Common myeloid progenitor, CD34-positive (primary cell): Measurements from ENCODE around the gene IFI6.
"Not testable (repeated sequence)": the region's sequence is repeated elsewhere in the genome, so short reads cannot be mapped to it uniquely, and the experiment has no call there.

Experiments
- CTCF ChIA-PET: fragments of 350-600 bp; sonication (Branson Sonifier 250); formaldehyde crosslinking; loops from one replicate; lab custom pipeline; 2021; ENCODE audit warnings: antibody characterized with exemption; lab: Charles Lee
- POLR2A ChIA-PET: fragments of 350-600 bp; sonication (Branson Sonifier 250); formaldehyde crosslinking; loops from one replicate; lab custom pipeline; 2021; ENCODE audit warnings: antibody characterized with exemption; lab: Charles Lee
- DNase-seq, 3 donors: peaks; one replicate each; pipeline versions ENCODE4 v3.0.0 to v3.0.0-alpha.2; 2013
- H3K27ac ChIP-seq, 2 experiments: 1 replicate in 1 of 2; 2 replicates in 1 of 2; pipeline ENCODE4 v1.7.0; 2013; ENCODE audit warnings: inconsistent platforms in 2 of 2, low read length in 2 of 2, mild to moderate bottlenecking in 2 of 2, low read depth in 1 of 2, moderate library complexity in 1 of 2; ENCODE audit not compliant: severe bottlenecking in 2 of 2, insufficient read depth in 1 of 2, poor library complexity in 1 of 2
- H3K27me3 ChIP-seq, 5 experiments: replicated peaks in 2 of 5; 1 replicate in 3 of 5; 2 replicates in 2 of 5; pipeline versions ENCODE4 v1.6.1 to v1.7.0; 2013; ENCODE audit warnings: low read length in 4 of 5, mild to moderate bottlenecking in 2 of 5, moderate library complexity in 2 of 5, inconsistent platforms in 1 of 5; ENCODE audit not compliant: insufficient read depth in 5 of 5, control insufficient read depth in 4 of 5
- H3K36me3 ChIP-seq, 4 experiments: 1 replicate in 2 of 4; 2 replicates in 2 of 4; pipeline versions ENCODE4 v1.6.1 to v1.7.0; 2013; ENCODE audit warnings: low read length in 3 of 4, control low read depth in 1 of 4, mild to moderate bottlenecking in 1 of 4; ENCODE audit not compliant: control insufficient read depth in 4 of 4, insufficient read depth in 4 of 4
- H3K4me1 ChIP-seq, 4 experiments: 1 replicate in 3 of 4; 2 replicates in 1 of 4; pipeline versions ENCODE4 v1.6.1 to v1.7.1; 2013; ENCODE audit warnings: low read length in 3 of 4, mild to moderate bottlenecking in 3 of 4, control low read depth in 1 of 4, inconsistent platforms in 1 of 4, moderate library complexity in 1 of 4; ENCODE audit not compliant: control insufficient read depth in 4 of 4, insufficient read depth in 4 of 4; ENCODE audit errors: control extremely low read depth in 1 of 4
- H3K4me3 ChIP-seq, 7 experiments: 1 replicate in 4 of 7; 2 replicates in 3 of 7; pipeline versions ENCODE4 v1.5.1 to v1.7.0; 2013; ENCODE audit warnings: mild to moderate bottlenecking in 7 of 7, low read length in 6 of 7, moderate library complexity in 6 of 7, inconsistent platforms in 2 of 7, low read depth in 2 of 7, control low read depth in 1 of 7; ENCODE audit not compliant: insufficient read depth in 4 of 7, control insufficient read depth in 1 of 7; ENCODE audit errors: extremely low read depth in 1 of 7
- H3K9me3 ChIP-seq, 5 experiments: 1 replicate in 4 of 5; 2 replicates in 1 of 5; pipeline versions ENCODE4 v1.6.1 to v1.7.1; 2013; ENCODE audit warnings: low read length in 4 of 5, mild to moderate bottlenecking in 2 of 5, inconsistent platforms in 1 of 5, low read depth in 1 of 5, moderate library complexity in 1 of 5; ENCODE audit not compliant: control insufficient read depth in 4 of 5, insufficient read depth in 2 of 5; ENCODE audit errors: control extremely low read depth in 1 of 5
- WGBS: methylation state at CpG from one replicate; pipeline ENCODE4 v1.1.5; 2013; ENCODE audit not compliant: insufficient coverage; 5-methylcytosine and 5-hydroxymethylcytosine counted together

The IFI6 gene

DNA sequence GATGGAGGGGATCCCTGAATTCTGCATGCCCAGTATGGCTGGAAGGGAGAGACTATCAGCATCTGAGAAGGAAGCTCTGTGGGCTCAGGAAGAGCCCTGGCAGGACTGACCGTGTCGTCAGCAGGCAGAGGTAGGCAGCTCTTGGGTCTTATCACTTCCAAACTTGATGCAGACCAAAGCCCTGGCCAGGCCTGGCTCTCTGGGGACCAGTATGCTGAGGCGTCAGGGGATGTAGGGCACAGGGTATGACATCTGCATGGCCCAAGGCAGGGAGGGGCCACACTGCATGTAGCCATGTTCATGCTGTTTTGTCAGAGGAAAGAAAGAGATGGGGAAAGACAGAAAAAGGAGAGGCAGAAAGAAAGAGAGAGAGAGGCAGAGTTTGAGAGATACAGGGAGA is 43.3 kb downstream of the IFI6 start:
- Histone ChIP-seq H3K36me3 (no peaks in the 10 kb centered on the region), H3K9me3 (no peaks in the 10 kb centered on the region), H3K4me3 (no peak overlapping the region), H3K27me3 (no peaks in the 10 kb centered on the region), H3K4me1 (peaks cover 36 to 91% (median 75%) of the 10 kb centered on the region in 4 experiments), H3K27ac (no peak overlapping the region)
- no peak for DNase-seq
- ChIA-PET CTCF (interaction anchor here (0.8 to 22.9 kb wide), 5 partner anchors 16 to 263 kb away, joined by 3 to 297 read pairs (median 5); partner anchors contain the start of genes AHDC1 and MAP3K6), POLR2A (interaction anchor here (2.6 kb wide), 1 partner anchor 10 kb away, joined by 8 read pairs; no protein-coding TSS in a partner anchor)
- 100% methylated on average over 1 of the region's 3 CpGs for WGBS

DNA sequence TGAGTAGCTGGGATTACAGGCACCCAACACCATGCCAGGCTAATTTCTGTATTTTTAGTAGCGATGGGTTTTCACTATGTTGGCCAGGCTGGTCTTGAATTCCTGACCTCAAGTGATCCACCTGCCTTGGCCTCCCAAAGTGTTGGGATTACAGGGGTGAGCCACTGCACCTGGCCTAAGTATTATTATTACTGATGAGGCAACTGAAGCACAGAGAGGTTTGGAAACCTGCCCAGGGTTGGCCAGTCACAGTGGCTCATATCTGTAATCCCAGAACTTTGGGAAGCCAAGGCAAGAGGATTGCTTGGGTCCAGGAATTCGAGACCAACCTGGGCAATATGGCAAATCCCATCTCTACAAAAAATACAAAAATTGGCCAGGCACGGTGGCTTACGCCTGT is 44.3 kb downstream of the IFI6 start:
- H3K27me3 ChIP-seq, DNase-seq, H3K27ac ChIP-seq, H3K9me3 ChIP-seq, H3K36me3 ChIP-seq, H3K4me3 ChIP-seq: not testable (repeated sequence)
- peaks cover 36 to 91% (median 75%) of the 10 kb centered on the region in 4 experiments for H3K4me1 ChIP-seq
- ChIA-PET CTCF (interaction anchor here (1.3 to 22.9 kb wide), 3 partner anchors 15 to 262 kb away, joined by 3 to 297 read pairs (median 9); partner anchors contain the start of genes AHDC1 and MAP3K6), POLR2A (interaction anchor here (2.6 kb wide), 1 partner anchor 9 kb away, joined by 8 read pairs; no protein-coding TSS in a partner anchor)
- WGBS, result 100% methylated on average over 1 of the region's 4 CpGs

DNA sequence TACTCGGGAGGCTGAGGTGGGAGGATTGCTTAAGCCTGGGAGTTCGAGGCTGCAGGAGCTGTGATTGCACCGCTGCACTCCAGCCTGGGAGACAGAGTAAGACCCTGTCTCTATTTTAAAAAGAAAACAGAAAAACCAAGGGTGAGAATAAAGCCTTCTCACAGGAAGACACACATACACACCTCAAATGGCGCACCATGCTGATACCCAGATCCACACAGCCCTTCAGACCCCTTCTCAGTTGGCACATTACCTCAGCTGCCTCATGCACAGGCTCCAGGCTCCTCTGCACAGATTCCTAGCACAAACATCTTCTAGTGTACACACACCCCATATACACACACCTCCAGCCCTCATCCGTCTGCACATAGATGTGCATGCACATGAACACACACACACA is 44.9 kb downstream of the IFI6 start:
- Histone ChIP-seq H3K4me3 (no peak overlapping the region), H3K9me3 (no peaks in the 10 kb centered on the region), H3K27ac (peak overlapping the region in 1 of 2 experiments; percentile 9), H3K27me3 (no peaks in the 10 kb centered on the region), H3K36me3 (no peaks in the 10 kb centered on the region), H3K4me1 (peaks cover 36 to 86% (median 70%) of the 10 kb centered on the region in 4 experiments)
- POLR2A ChIA-PET, result no interaction called here
- 90% methylated on average over 2 of the region's 5 CpGs for WGBS
- no peak for DNase-seq
- CTCF ChIA-PET, result interaction anchor here (0.9 to 22.9 kb wide), 2 partner anchors 14 to 35 kb away, joined by 3 to 297 read pairs; partner anchors contain the start of gene AHDC1

DNA sequence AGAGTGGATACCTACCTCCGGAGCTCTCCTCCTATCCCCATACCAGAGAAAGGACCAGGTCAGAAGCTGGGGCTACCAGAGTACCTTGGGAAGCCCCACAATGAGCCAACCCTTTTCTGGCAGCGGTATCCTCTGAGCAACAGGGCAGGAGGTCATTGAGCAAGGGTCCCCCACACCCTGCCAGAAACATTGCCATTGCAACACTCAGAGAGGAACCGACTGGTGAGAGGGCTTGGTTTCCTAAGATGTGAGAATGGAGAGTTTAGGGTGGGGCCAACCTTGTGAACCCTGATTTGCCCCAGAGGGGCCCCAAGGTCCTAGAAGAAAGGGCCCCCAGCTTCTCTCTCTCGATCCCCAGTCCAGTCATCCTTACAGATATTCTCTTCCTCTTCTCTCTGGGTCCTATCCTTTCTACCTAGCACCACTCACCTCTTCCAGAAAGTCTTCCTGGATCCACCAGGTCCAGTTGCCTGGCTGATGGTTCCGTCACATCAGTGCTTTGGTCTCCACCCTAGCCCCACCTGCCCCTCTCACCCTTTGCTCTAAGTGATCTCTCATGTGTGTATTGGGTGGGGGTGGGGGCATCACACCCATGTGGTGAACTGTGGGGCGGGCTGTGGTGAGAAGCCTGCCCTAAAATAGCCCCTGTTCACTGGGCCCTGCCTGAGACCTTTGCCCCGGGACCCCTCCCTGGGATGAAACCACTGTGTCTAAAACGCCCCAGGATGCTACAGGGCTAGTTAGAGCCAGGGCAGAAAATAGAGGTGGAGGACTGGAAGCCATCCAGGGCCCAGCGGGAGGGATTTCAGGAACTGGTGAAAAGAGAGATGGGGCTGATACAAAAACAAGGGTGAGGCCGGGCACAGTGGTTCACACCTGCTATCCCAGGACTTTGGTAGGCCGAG is 45.7 kb downstream of the IFI6 start:
- Histone ChIP-seq H3K9me3 (no peaks in the 10 kb centered on the region), H3K27me3 (no peaks in the 10 kb centered on the region), H3K27ac (peak overlapping the region in 1 of 2 experiments; percentile 78), H3K36me3 (no peaks in the 10 kb centered on the region), H3K4me3 (peak overlapping the region in 1 of 7 experiments; percentile 7), H3K4me1 (peaks cover 34 to 86% (median 68%) of the 10 kb centered on the region in 4 experiments)
- CTCF ChIA-PET, result interaction anchor here (0.9 to 22.9 kb wide), 3 partner anchors 9 to 35 kb away, joined by 3 to 297 read pairs (median 4); partner anchors contain the start of genes AHDC1 and FGR
- POLR2A ChIA-PET, result no interaction called here
- 65% methylated on average over 8 of the region's 11 CpGs for WGBS
- peak in 1 of 3 donors; percentile 47 for DNase-seq

DNA sequence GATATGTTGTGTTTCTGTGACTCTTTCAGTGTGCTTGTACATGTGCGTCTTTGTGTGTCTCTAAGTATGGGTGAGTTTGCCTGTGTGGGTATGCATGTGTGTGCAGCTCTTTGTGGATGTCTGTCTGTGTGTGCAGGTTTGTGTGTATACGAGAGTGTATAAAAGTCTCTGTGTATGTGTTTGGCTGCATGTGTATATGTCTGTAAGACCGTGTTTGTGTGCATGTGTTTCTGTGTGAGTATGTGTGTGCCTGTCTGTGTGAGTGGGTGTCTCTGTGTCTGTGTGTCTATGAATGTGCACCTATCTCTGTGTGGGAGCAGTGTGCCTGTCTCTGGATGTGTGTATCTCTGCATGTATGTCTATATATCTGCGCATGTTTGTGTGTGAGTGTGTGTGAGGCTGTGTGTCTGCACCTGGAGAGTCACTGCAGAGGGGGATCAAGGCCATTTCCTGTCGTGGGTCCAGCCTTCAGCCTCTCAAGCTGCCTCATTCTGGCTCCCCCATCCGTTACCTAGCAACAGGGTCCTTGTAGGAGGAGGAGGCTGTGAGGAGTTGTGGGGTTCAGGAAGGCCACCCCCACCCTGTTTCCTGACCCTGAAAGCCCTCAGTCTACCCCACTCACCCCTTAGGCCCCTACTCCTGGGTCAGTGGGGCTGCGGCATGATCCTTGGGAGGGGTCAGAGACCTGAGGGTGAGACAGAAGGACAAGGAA is 47.4 kb downstream of the IFI6 start:
- peak overlapping the region in 4 of 7 experiments; percentile 0 to 19 (median 18) for H3K4me3 ChIP-seq
- H3K27ac ChIP-seq, result peak overlapping the region; percentile 60 to 78
- H3K36me3 ChIP-seq, result no peaks in the 10 kb centered on the region
- ChIA-PET CTCF (interaction anchor here (0.7 to 22.9 kb wide), 3 partner anchors 12 to 28 kb away, joined by 3 to 297 read pairs (median 4); partner anchors contain the start of gene AHDC1), POLR2A (interaction anchor here (0.5 kb wide), 1 partner anchor 195 kb away, joined by 3 read pairs; no protein-coding TSS in a partner anchor)
- DNase-seq, result peak in 2 of 3 donors; percentile 63 to 79
- no peaks in the 10 kb centered on the region for H3K9me3 ChIP-seq
- H3K27me3 ChIP-seq, result no peaks in the 10 kb centered on the region
- H3K4me1 ChIP-seq, result peaks cover 32 to 83% (median 61%) of the 10 kb centered on the region in 4 experiments
- 16% methylated on average over 4 of the region's 7 CpGs for WGBS

DNA sequence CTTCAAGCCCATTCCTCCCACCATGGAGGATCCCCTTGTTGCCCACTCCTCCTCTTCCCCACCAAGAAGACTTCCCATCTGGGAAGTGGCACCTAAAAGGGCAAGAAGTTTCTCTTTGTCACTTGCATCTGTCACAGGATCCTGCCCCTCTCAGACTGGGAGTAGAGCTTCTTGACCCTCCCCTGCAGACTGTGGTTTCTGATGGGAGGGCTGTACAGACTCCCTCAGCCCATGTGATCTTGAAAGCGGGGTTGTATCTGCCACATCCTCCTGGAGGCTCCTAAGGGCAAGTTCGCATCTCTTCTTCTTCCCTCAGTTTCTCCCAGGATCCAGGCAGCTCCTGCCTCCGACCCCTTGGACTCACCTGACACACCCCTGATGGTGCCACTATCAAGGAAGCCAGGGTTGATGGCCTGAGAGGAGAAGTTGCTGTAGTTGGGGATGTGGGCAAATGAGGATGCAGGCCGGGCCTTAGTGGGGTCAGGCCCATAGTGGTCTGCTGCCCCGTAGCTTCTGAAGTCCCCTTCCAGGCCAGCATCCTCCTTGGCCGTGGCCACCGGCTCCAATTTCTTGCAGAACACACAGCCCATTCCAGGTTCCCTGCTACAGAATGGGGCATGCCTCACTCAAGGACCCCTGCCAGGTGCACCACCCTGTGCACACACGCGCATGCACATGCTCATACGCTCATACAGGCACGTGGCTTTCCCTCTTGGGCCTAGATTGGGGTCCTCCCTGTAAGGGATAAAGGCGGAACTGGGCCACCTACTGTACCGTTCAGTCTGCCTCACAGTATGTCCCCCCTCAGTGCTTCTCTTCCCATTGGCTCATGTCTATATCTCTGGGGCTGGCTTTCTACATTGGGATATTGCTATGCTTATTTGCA is 48.4 kb downstream of the IFI6 start:
- DNase-seq, result peak in 1 of 3 donors; percentile 40
- ChIA-PET POLR2A (interaction anchor here (0.6 kb wide), 1 partner anchor 9 kb away, joined by 3 read pairs; no protein-coding TSS in a partner anchor), CTCF (interaction anchor here (0.7 to 22.9 kb wide), 4 partner anchors 11 to 41 kb away, joined by 3 to 311 read pairs (median 150); partner anchors contain the start of gene AHDC1)
- H3K27ac ChIP-seq, result no peak overlapping the region
- H3K36me3 ChIP-seq, result no peaks in the 10 kb centered on the region
- no peaks in the 10 kb centered on the region for H3K9me3 ChIP-seq
- WGBS, result 90% methylated on average over 10 of the region's 13 CpGs
- peaks cover 24 to 81% (median 55%) of the 10 kb centered on the region in 4 experiments for H3K4me1 ChIP-seq
- H3K27me3 ChIP-seq, result no peaks in the 10 kb centered on the region
- H3K4me3 ChIP-seq, result no peak overlapping the region
